HepG2 (cell line): ENCODE results near the gene IKZF3. TPM values are rescaled to one million over a fixed set of nuclear protein-coding genes. Genes with fewer than 3 reads are reported as not detected.

Experiments used
- ATAC-seq: fragments of 200-7000 bp; cut with Tn5 transposase; 3 replicates; pipeline ENCODE4 v1.9.1; 2020; ENCODE audit warnings: mild to moderate bottlenecking, moderate library complexity
- BruUV-seq: library from RNA; stranded (reverse); fragments of 400-500 nt; replicated peaks from 2 replicates; lab custom pipeline; 2021; lab: Mats Ljungman, UMichigan
- CTCF ChIA-PET: fragments of 300-600 bp; formaldehyde crosslinking; extraction: SDS; loops from one replicate; lab custom pipeline; 2021; ENCODE audit warnings: low total read pairs, inconsistent platforms, low intra/inter-chr PET ratio; lab: Yijun Ruan, JAX
- POLR2A ChIA-PET: fragments of 350-600 bp; sonication (Branson Sonifier 250); formaldehyde crosslinking; loops from one replicate; lab custom pipeline; 2020; ENCODE audit warnings: antibody characterized with exemption, inconsistent platforms; lab: Yijun Ruan, JAX
- DNase-seq: peaks from one replicate; pipeline ENCODE4 v3.0.0-alpha.2; 2015; ENCODE audit warnings: low spot score
- FAIRE-seq: peaks from 3 replicates; lab custom pipeline; 2011; peaks lifted over from hg19 to GRCh38; lab: Jason Lieb, UNC
- H2AFZ ChIP-seq: one replicate; pipeline ENCODE4 v1.6.1; 2011; ENCODE audit warnings: low read length, inconsistent platforms
- H3K27ac ChIP-seq: fragments of 300-600 bp; 3 replicates; pipeline ENCODE4 v1.8.0; 2011; ENCODE audit warnings: mixed run types, mild to moderate bottlenecking, mixed read lengths, low read length, inconsistent platforms; ENCODE audit not compliant: insufficient read depth; ENCODE audit errors: extremely low read length
- H3K27me3 ChIP-seq, 2 experiments: fragments of 200-600 bp in 1 of 2; 2 replicates in 1 of 2; 3 replicates in 1 of 2; pipeline versions ENCODE4 v1.6.0 to v1.8.0; 2011; ENCODE audit warnings: low read length in 2 of 2, mild to moderate bottlenecking in 2 of 2, moderate library complexity in 2 of 2, inconsistent platforms in 1 of 2; ENCODE audit not compliant: insufficient read depth in 2 of 2, control insufficient read depth in 1 of 2
- H3K36me3 ChIP-seq, 2 experiments: fragments of 200-600 bp in 1 of 2; replicated peaks in 1 of 2; 2 replicates in 1 of 2; 3 replicates in 1 of 2; pipeline versions ENCODE4 v1.5.1 to v1.8.0; 2011; ENCODE audit warnings: low read length in 2 of 2, inconsistent platforms in 1 of 2; ENCODE audit not compliant: insufficient read depth in 2 of 2, control insufficient read depth in 1 of 2
- H3K4me1 ChIP-seq: 2 replicates; pipeline ENCODE4 v1.5.1; 2012; ENCODE audit warnings: low read length, inconsistent platforms; ENCODE audit not compliant: insufficient read depth
- H3K4me2 ChIP-seq: 2 replicates; pipeline ENCODE4 v1.6.0; 2011; ENCODE audit warnings: low read depth, low read length, inconsistent platforms
- H3K4me3 ChIP-seq, 3 experiments: fragments of 200-600 bp in 1 of 3; sonication (generic), shearing (Covaris generic) in 1 of 3; replicated peaks in 1 of 3; 2 replicates each; pipeline ENCODE4 v1.5.1; 2011 to 2016; ENCODE audit warnings: low read length in 3 of 3, inconsistent platforms in 2 of 3, low read depth in 2 of 3, mild to moderate bottlenecking in 2 of 3, control low read depth in 1 of 3, mixed read lengths in 1 of 3; ENCODE audit not compliant: insufficient read depth in 1 of 3
- H3K79me2 ChIP-seq: one replicate; pipeline ENCODE4 v1.6.1; 2011; ENCODE audit warnings: low read length, inconsistent platforms; ENCODE audit not compliant: insufficient read depth
- H3K9ac ChIP-seq: 2 replicates; pipeline ENCODE4 v1.6.0; 2011; ENCODE audit warnings: mild to moderate bottlenecking, low read depth, low read length, inconsistent platforms; ENCODE audit not compliant: insufficient read depth
- H3K9me3 ChIP-seq: 2 replicates; pipeline ENCODE4 v1.5.1; 2012; ENCODE audit warnings: mild to moderate bottlenecking, low read length
- H4K20me1 ChIP-seq: 2 replicates; pipeline ENCODE4 v1.6.0; 2011; ENCODE audit warnings: inconsistent platforms, mild to moderate bottlenecking, low read length, moderate library complexity; ENCODE audit not compliant: insufficient read depth
- AGO2 ChIP-seq: fragments of 200-400 bp; formaldehyde crosslinking; optimal IDR thresholded peaks from 2 replicates; pipeline ENCODE3; 2017; ENCODE audit warnings: mild to moderate bottlenecking, low read depth, low read length, moderate library complexity
- HIVEP1 ChIP-seq: sonication (generic); formaldehyde crosslinking; IDR thresholded peaks from 2 replicates; pipeline ENCODE4 v1.4.0; 2020; ENCODE audit warnings: mild to moderate bottlenecking, missing genetic modification reagents
- NONO ChIP-seq, 2 experiments: fragments of 450-650 bp in 1 of 2; sonication (generic) in 1 of 2; formaldehyde crosslinking in 1 of 2; IDR thresholded peaks in 1 of 2; conservative IDR thresholded peaks in 1 of 2; 2 replicates each; pipeline versions ENCODE4 v1.6.1 to v1.8.0; 2017 to 2022; ENCODE audit warnings: mild to moderate bottlenecking in 1 of 2, missing genetic modification reagents in 1 of 2, moderate library complexity in 1 of 2
- PBX2 ChIP-seq: IDR thresholded peaks from 2 replicates; pipeline ENCODE4 v1.6.1; 2016; ENCODE audit warnings: control low read depth
- RBFOX2 ChIP-seq: fragments of 200-400 bp; formaldehyde crosslinking; IDR thresholded peaks from 2 replicates; pipeline ENCODE4 v1.6.1; 2017; ENCODE audit warnings: low read depth, mild to moderate bottlenecking, low read length
- SMARCC2 ChIP-seq: fragments of 450-650 bp; IDR thresholded peaks from 2 replicates; pipeline ENCODE4 v1.6.1; 2017; ENCODE audit warnings: antibody characterized with exemption, mild to moderate bottlenecking
- TBP ChIP-seq: sonication (generic); formaldehyde crosslinking; IDR thresholded peaks from 2 replicates; pipeline ENCODE4 v1.5.0; 2020; ENCODE audit warnings: missing genetic modification reagents
- ZBTB46 ChIP-seq: sonication (generic); formaldehyde crosslinking; IDR thresholded peaks from 2 replicates; pipeline ENCODE4 v1.4.0; 2020; ENCODE audit warnings: mild to moderate bottlenecking, missing genetic modification reagents, borderline replicate concordance
- ZFP36L2 ChIP-seq: sonication (generic); formaldehyde crosslinking; IDR thresholded peaks from 2 replicates; pipeline ENCODE4 v1.4.0; 2020; ENCODE audit warnings: missing genetic modification reagents
- ZIK1 ChIP-seq: sonication (generic); formaldehyde crosslinking; IDR thresholded peaks from 2 replicates; pipeline ENCODE4 v1.5.0; 2020; ENCODE audit warnings: mild to moderate bottlenecking, low read depth, missing genetic modification reagents, borderline replicate concordance
- ZNF101 ChIP-seq: sonication (generic); formaldehyde crosslinking; IDR thresholded peaks from 2 replicates; pipeline ENCODE4 v1.4.0; 2020; ENCODE audit warnings: mild to moderate bottlenecking, low read depth, missing genetic modification reagents, borderline replicate concordance
- ZNF318 ChIP-seq: sonication (generic); formaldehyde crosslinking; IDR thresholded peaks from 2 replicates; pipeline ENCODE4 v1.4.0; 2020; ENCODE audit warnings: mild to moderate bottlenecking, missing genetic modification reagents
- ZNF883 ChIP-seq: sonication (generic); formaldehyde crosslinking; IDR thresholded peaks from 2 replicates; pipeline ENCODE4 v1.5.1; 2020; ENCODE audit warnings: mild to moderate bottlenecking, missing genetic modification reagents; ENCODE audit errors: not compliant biosample characterization
- WGBS: methylation state at CpG from one replicate; pipeline ENCODE4 v1.1.6; 2017; ENCODE audit warnings: low lambda C conversion rate; 5-methylcytosine and 5-hydroxymethylcytosine counted together
- in situ Hi-C: cut with HindIII; loops from 2 replicates; pipeline ENCODE4 v1.10.0; 2017; ENCODE audit warnings: low pct_unique_long_range_greater_than_20kb; ENCODE audit not compliant: extremely low pct_ligation_motif_present
- intact Hi-C: fragments of 100-400 bp; cut with micrococcal nuclease; formaldehyde crosslinking; loops from one replicate; pipeline ENCODE4 v1.10.0; 2022; ENCODE audit not compliant: unreplicated experiment
- polyA plus RNA-seq, 8 experiments: library from polyadenylated mRNA; depleted of rRNA in 3 of 8; stranded (reverse) in 7 of 8; unstranded in 1 of 8; fragments of >200 nt; fragmentation: Illumina TruSeq in 4 of 8; extraction: Trizol in 4 of 8; gene quantifications; 2 replicates each; pipeline versions ENCODE4 v1.2.1 to v1.2.3, GENCODE V29; 2011 to 2016; ENCODE audit warnings: low read depth in 4 of 8, missing spikeins in 1 of 8, mixed read lengths in 1 of 8; ENCODE audit not compliant: insufficient read depth in 1 of 8
- total RNA-seq, 5 experiments: library from RNA; depleted of rRNA; stranded (reverse); fragments of >200 nt; fragmentation: Illumina TruSeq; extraction: Trizol; gene quantifications; 2 replicates each; pipeline ENCODE4 v1.2.3, GENCODE V29; 2016; ENCODE audit warnings: low read depth in 1 of 5

Gene IKZF3
- total and polyA plus RNA-seq, 2 of the 13 experiments (the other 11 are each of a cell fraction or from before 2014, with no cell fraction given) = not detected

- DNase-seq = no peak
- POLR2A ChIA-PET = no interaction called here
- TF ChIP-seq TBP (no peak), ZFP36L2 (CRISPR knock-in tag) (no peak), PBX2 (no peak), HIVEP1 (CRISPR knock-in tag) (0 out of 2 replicates have a peak, but pooled peaks have one; percentile 37), NONO (IDR thresholded peaks at IDR 0.05) (no peak), NONO (CRISPR knock-in tag; conservative IDR thresholded peaks at IDR 0.05) (no peak), ZNF318 (0 out of 2 replicates have a peak, but pooled peaks have one; percentile 44), ZBTB46 (CRISPR knock-in tag) (0 out of 2 replicates have a peak, but pooled peaks have one; percentile 46), RBFOX2 (peak; percentile 54; the same call in 1 of the 2 replicates), ZNF883 (no peak), ZNF101 (CRISPR knock-in tag) (no peak), AGO2 (peak; percentile 61), SMARCC2 (no peak), ZIK1 (CRISPR knock-in tag) (no peak)
These were observed 121.2 kb downstream of the IKZF3 start for GRCh38 chr17:39742856-39743436.

More at GRCh38 chr17:39742856-39743436, 121.2 kb downstream of the IKZF3 start:
- Histone ChIP-seq H3K4me2 (no peak overlapping the region), H3K27me3 (no peaks in the 10 kb centered on the region; a peak in 1 of 5 replicates), H4K20me1 (peaks cover 7% of the 10 kb centered on the region; the same call in 1 of the 2 replicates), H3K36me3 (peaks cover 43 to 52% of the 10 kb centered on the region in 2 experiments), H3K27ac (no peak overlapping the region), H3K9me3 (no peaks in the 10 kb centered on the region), H2AFZ (no peak overlapping the region), H3K4me3 (no peak overlapping the region), H3K4me1 (peaks cover 24% of the 10 kb centered on the region), H3K9ac (no peak overlapping the region), H3K79me2 (peaks cover 36% of the 10 kb centered on the region)
- CTCF ChIA-PET = no interaction called here
- in situ Hi-C loops (no loop called here), intact Hi-C loops (no loop called here)
- FAIRE-seq = no peak
- no TSS peak for BruUV-seq
- ATAC-seq = no peak
- WGBS = 100% methylated on average over 20 of the region's 21 CpGs
